CD14-positive monocyte (primary cell): ENCODE measurements around the gene SPRED2. TPM values are rescaled to one million over a fixed set of nuclear protein-coding genes. Genes with fewer than 3 reads are reported as not detected.

ENCODE experiments used
- DNase-seq, 3 donors: peaks; one replicate each; pipeline ENCODE4 v3.0.0-alpha.2; 2011 to 2022
- H2AFZ ChIP-seq: 2 replicates; pipeline ENCODE4 v1.6.0; 2012; ENCODE audit warnings: mild to moderate bottlenecking, low read depth, low read length, inconsistent platforms; ENCODE audit not compliant: insufficient read depth, poor library complexity, severe bottlenecking
- H3K27ac ChIP-seq, 2 donors: 1 replicate in 1 of 2; 2 replicates in 1 of 2; pipeline ENCODE4 v1.5.1; 2012 to 2013; ENCODE audit warnings: low read length in 2 of 2, control low read depth in 1 of 2, inconsistent platforms in 1 of 2, low read depth in 1 of 2, mild to moderate bottlenecking in 1 of 2
- H3K27me3 ChIP-seq, 2 donors: one replicate each; pipeline versions ENCODE4 v1.6.0 to v1.6.1; 2011 to 2013; ENCODE audit warnings: low read length in 2 of 2; ENCODE audit not compliant: control insufficient read depth in 2 of 2, insufficient read depth in 2 of 2
- H3K36me3 ChIP-seq, 2 donors: replicated peaks in 1 of 2; 1 replicate in 1 of 2; 2 replicates in 1 of 2; pipeline versions ENCODE4 v1.5.1 to v1.6.1; 2012 to 2013; ENCODE audit warnings: low read length in 2 of 2, control low read depth in 1 of 2, inconsistent platforms in 1 of 2, mild to moderate bottlenecking in 1 of 2; ENCODE audit not compliant: insufficient read depth in 2 of 2, control insufficient read depth in 1 of 2
- H3K4me1 ChIP-seq, 2 donors: 1 replicate in 1 of 2; 2 replicates in 1 of 2; pipeline versions ENCODE4 v1.5.1 to v1.6.1; 2012 to 2013; ENCODE audit warnings: low read length in 2 of 2, control low read depth in 1 of 2, inconsistent platforms in 1 of 2, mild to moderate bottlenecking in 1 of 2, moderate library complexity in 1 of 2; ENCODE audit not compliant: insufficient read depth in 2 of 2, control insufficient read depth in 1 of 2
- H3K4me2 ChIP-seq: replicated peaks from 2 replicates; pipeline ENCODE3; 2012; ENCODE audit warnings: low read length, moderate library complexity, mild to moderate bottlenecking; ENCODE audit not compliant: poor library complexity, severe bottlenecking; ENCODE audit errors: extremely low read depth
- H3K4me3 ChIP-seq, 3 experiments: fragments of 200-600 bp in 1 of 3; sonication (generic) in 1 of 3; replicated peaks in 1 of 3; 1 replicate in 2 of 3; 2 replicates in 1 of 3; pipeline ENCODE4 v1.5.1; 2011 to 2013; ENCODE audit warnings: low read length in 3 of 3, mild to moderate bottlenecking in 3 of 3, control low read depth in 2 of 3, low read depth in 2 of 3, inconsistent platforms in 1 of 3, moderate library complexity in 1 of 3
- H3K79me2 ChIP-seq: 2 replicates; pipeline ENCODE4 v1.6.0; 2012; ENCODE audit warnings: mild to moderate bottlenecking, control low read depth, inconsistent platforms, low read length, moderate library complexity; ENCODE audit not compliant: insufficient read depth
- H3K9ac ChIP-seq: 2 replicates; pipeline ENCODE4 v1.6.0; 2017; ENCODE audit warnings: low read length, mild to moderate bottlenecking; ENCODE audit not compliant: insufficient read depth, poor library complexity, severe bottlenecking
- H3K9me3 ChIP-seq, 2 donors: replicated peaks in 1 of 2; 1 replicate in 1 of 2; 2 replicates in 1 of 2; pipeline versions ENCODE4 v1.5.1 to v1.6.1; 2012 to 2013; ENCODE audit warnings: low read length in 2 of 2, control low read depth in 1 of 2; ENCODE audit not compliant: control insufficient read depth in 1 of 2, insufficient read depth in 1 of 2
- H4K20me1 ChIP-seq: 2 replicates; pipeline ENCODE4 v1.6.0; 2012; ENCODE audit warnings: mild to moderate bottlenecking, low read length, control low read depth, moderate library complexity; ENCODE audit not compliant: insufficient read depth
- H3K27ac Mint-ChIP-seq, 7 donors: one replicate each; pipeline ENCODE4 v1.8.0; 2020; ENCODE audit warnings: mild to moderate bottlenecking in 7 of 7, mixed read lengths in 7 of 7, moderate library complexity in 6 of 7, inconsistent platforms in 2 of 7
- H3K27me3 Mint-ChIP-seq, 3 donors: one replicate each; pipeline ENCODE4 v1.8.0; 2021 to 2022; ENCODE audit warnings: low read depth in 3 of 3, mild to moderate bottlenecking in 3 of 3, mixed read lengths in 3 of 3, moderate library complexity in 3 of 3, inconsistent platforms in 1 of 3
- H3K36me3 Mint-ChIP-seq, 2 donors: one replicate each; pipeline ENCODE4 v1.8.0; 2020; ENCODE audit warnings: mixed read lengths in 2 of 2, inconsistent platforms in 1 of 2, mild to moderate bottlenecking in 1 of 2
- H3K4me1 Mint-ChIP-seq: one replicate; pipeline ENCODE4 v1.8.0; 2020; ENCODE audit warnings: mild to moderate bottlenecking, mixed read lengths
- H3K4me3 Mint-ChIP-seq, 2 donors: one replicate each; pipeline ENCODE4 v1.8.0; 2020; ENCODE audit warnings: mild to moderate bottlenecking in 2 of 2, mixed read lengths in 2 of 2, moderate library complexity in 1 of 2
- H3K9me3 Mint-ChIP-seq, 7 donors: one replicate each; pipeline ENCODE4 v1.8.0; 2020 to 2022; ENCODE audit warnings: mixed read lengths in 7 of 7, mild to moderate bottlenecking in 6 of 7, moderate library complexity in 6 of 7, inconsistent platforms in 2 of 7
- WGBS: methylation state at CpG from one replicate; pipeline ENCODE4 v1.1.5; 2013; ENCODE audit warnings: missing lambda C conversion rate; ENCODE audit not compliant: insufficient coverage; 5-methylcytosine and 5-hydroxymethylcytosine counted together
- intact Hi-C, 2 donors: fragments of 100-400 bp; cut with micrococcal nuclease; formaldehyde crosslinking; loops; one replicate each; pipeline versions ENCODE4 v1.15.0 to v1.15.1; 2023
- polyA plus RNA-seq, 3 donors: library from polyadenylated mRNA; depleted of rRNA in 1 of 3; unstranded in 2 of 3; stranded (reverse) in 1 of 3; fragments of 300-500 nt in 2 of 3; fragments of >200 nt in 1 of 3; fragmentation: Illumina TruSeq in 2 of 3; gene quantifications; 1 replicate in 2 of 3; 2 replicates in 1 of 3; pipeline ENCODE4 v1.2.3, GENCODE V29; 2012 to 2021
- TF ChIP-seq, protein P1 (sequence below): fragments of 200-600 bp; IDR thresholded peaks from one replicate; pipeline ENCODE4 v1.8.0; 2022; ENCODE audit warnings: antibody characterized with exemption, mild to moderate bottlenecking

Gene SPRED2
- polyA plus RNA-seq, 3 donors, result 0.20 to 2.0 (median 0.33) TPM

DNA sequence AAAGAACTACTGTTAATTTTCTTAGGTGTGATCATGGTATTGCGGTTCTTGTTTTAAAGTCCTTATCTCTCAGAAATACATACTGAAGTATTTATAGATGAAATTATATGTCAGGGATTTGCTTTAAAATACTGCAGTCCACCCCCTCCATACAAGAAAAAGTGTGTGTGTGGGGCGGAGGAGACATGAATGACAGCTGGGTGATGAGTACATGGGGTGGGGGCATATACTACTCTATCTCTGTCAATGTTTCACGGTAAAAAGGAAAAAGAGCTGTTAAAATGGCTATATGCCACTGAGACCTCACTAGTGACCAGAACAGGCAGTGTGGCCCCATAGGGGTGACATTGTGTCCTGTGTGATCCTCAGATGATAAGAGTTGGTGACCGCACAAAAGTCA lies 54.1 kb downstream of the SPRED2 start:
- H3K79me2 ChIP-seq, result no peaks in the 10 kb centered on the region
- Mint-ChIP-seq H3K36me3 (peaks cover 0 to 4% of the 10 kb centered on the region in 2 donors), H3K4me3 (no peak overlapping the region), H3K9me3 (no peaks in the 10 kb centered on the region), H3K27me3 (peaks cover 0 to 4% (median 0%) of the 10 kb centered on the region in 3 donors), H3K4me1 (peaks cover 45% of the 10 kb centered on the region), H3K27ac (no peak overlapping the region)
- intact Hi-C loops, result no loop called here
- H4K20me1 ChIP-seq, result no peaks in the 10 kb centered on the region
- H3K27me3 ChIP-seq, result no peaks in the 10 kb centered on the region
- no peak for DNase-seq
- no peak overlapping the region for H3K9ac ChIP-seq
- H3K36me3 ChIP-seq, result no peaks in the 10 kb centered on the region
- H3K4me2 ChIP-seq, result no peak overlapping the region
- 83% methylated on average over 1 of the region's 4 CpGs for WGBS
- peaks cover 38 to 41% of the 10 kb centered on the region in 2 donors for H3K4me1 ChIP-seq
- no peak overlapping the region for H3K27ac ChIP-seq
- H3K9me3 ChIP-seq, result no peaks in the 10 kb centered on the region
- TF ChIP-seq, protein P1, sequence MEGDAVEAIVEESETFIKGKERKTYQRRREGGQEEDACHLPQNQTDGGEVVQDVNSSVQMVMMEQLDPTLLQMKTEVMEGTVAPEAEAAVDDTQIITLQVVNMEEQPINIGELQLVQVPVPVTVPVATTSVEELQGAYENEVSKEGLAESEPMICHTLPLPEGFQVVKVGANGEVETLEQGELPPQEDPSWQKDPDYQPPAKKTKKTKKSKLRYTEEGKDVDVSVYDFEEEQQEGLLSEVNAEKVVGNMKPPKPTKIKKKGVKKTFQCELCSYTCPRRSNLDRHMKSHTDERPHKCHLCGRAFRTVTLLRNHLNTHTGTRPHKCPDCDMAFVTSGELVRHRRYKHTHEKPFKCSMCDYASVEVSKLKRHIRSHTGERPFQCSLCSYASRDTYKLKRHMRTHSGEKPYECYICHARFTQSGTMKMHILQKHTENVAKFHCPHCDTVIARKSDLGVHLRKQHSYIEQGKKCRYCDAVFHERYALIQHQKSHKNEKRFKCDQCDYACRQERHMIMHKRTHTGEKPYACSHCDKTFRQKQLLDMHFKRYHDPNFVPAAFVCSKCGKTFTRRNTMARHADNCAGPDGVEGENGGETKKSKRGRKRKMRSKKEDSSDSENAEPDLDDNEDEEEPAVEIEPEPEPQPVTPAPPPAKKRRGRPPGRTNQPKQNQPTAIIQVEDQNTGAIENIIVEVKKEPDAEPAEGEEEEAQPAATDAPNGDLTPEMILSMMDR, result no peak
- H3K4me3 ChIP-seq, result no peak overlapping the region
- H2AFZ ChIP-seq, result no peak overlapping the region

DNA sequence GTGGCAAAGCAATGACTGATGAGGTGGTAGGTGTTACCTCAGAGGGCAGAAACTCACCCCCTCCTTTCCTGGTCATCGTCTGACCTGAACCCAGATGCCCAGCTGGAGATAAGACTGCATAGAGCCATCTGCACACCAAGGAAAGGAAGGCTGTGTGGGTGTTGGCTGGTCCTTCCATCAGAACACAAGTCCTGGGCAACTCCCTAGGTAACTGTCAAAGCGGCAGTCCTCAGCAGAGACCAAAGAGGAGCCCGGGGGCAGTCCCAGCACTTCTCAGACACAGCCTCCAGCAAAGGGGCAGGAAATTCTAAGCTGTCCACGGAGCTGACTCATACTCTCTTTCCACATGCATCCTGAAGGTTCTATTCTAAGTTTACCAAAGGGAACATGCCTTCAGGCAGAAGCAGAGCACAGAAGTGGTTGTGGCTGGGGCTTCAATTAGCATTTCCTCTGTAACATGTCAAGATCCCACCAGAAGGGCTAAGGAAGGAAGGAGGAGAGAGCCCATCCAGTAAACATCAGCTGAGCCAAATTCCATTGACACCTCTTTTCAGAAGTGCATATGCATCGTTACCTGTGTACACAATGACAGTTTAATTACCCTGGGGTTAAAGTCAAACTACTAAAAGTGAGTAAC lies 54.7 kb downstream of the SPRED2 start:
- peak overlapping the region in 1 of 2 donors; percentile 60 for H3K4me3 Mint-ChIP-seq
- Histone ChIP-seq H3K36me3 (no peaks in the 10 kb centered on the region), H2AFZ (no peak overlapping the region), H3K27ac (no peak overlapping the region), H3K79me2 (no peaks in the 10 kb centered on the region), H3K4me3 (no peak overlapping the region), H3K4me2 (peak overlapping the region; percentile 38), H3K9ac (no peak overlapping the region), H3K4me1 (peaks cover 32 to 34% of the 10 kb centered on the region in 2 donors), H3K9me3 (no peaks in the 10 kb centered on the region), H3K27me3 (no peaks in the 10 kb centered on the region), H4K20me1 (no peaks in the 10 kb centered on the region)
- H3K4me1 Mint-ChIP-seq, result peaks cover 39% of the 10 kb centered on the region
- peaks cover 0 to 4% (median 0%) of the 10 kb centered on the region in 3 donors for H3K27me3 Mint-ChIP-seq
- 0% methylated on average over 2 of the region's 5 CpGs for WGBS
- TF ChIP-seq, protein P1, result no peak
- H3K27ac Mint-ChIP-seq, result peak overlapping the region in 3 of 7 donors; percentile 23 to 37 (median 27)
- H3K36me3 Mint-ChIP-seq, result peaks cover 0 to 4% of the 10 kb centered on the region in 2 donors
- DNase-seq, result peak; percentile 58 to 88 (median 75)
- intact Hi-C loops, result no loop called here
- no peaks in the 10 kb centered on the region for H3K9me3 Mint-ChIP-seq
